A549 (cell line): ENCODE measurements around the gene SF3A2. TPM values are rescaled to one million over a fixed set of nuclear protein-coding genes. Genes with fewer than 3 reads are reported as not detected.

ENCODE experiments used
- ATAC-seq, 2 experiments: fragments of 200-7000 bp in 1 of 2; fragments of >200 bp in 1 of 2; cut with Nextera tagmentation in 1 of 2; cut with Tn5 transposase in 1 of 2; 3 replicates each; pipeline versions ENCODE4 v1.8.0 to v1.9.1; 2018 to 2020; ENCODE audit warnings: mild to moderate bottlenecking in 1 of 2, moderate library complexity in 1 of 2
- CTCF ChIA-PET: fragments of 300-600 bp; sonication (Branson Sonifier 250); formaldehyde crosslinking; extraction: SDS; loops from one replicate; lab custom pipeline; 2021; ENCODE audit warnings: antibody characterized with exemption, inconsistent platforms; lab: Yijun Ruan, JAX
- POLR2A ChIA-PET: fragments of 350-600 bp; formaldehyde crosslinking; extraction: SDS; loops from one replicate; lab custom pipeline; 2021; ENCODE audit warnings: antibody characterized with exemption, inconsistent platforms; lab: Yijun Ruan, JAX
- DNase-seq, 2 experiments: peaks; one replicate each; pipeline versions ENCODE4 v3.0.0 to v3.0.0-alpha.2; 2011 to 2016; ENCODE audit warnings: low read depth in 1 of 2, low spot score in 1 of 2
- FAIRE-seq: peaks from 2 replicates; lab custom pipeline; 2011; peaks lifted over from hg19 to GRCh38; lab: Jason Lieb, UNC
- H3K27ac ChIP-seq, 2 experiments: fragments of >200 bp; sonication (Bioruptor Twin); formaldehyde crosslinking; 3 replicates each; pipeline ENCODE4 v1.5.1; 2016 to 2017
- H3K4me1 ChIP-seq: fragments of >200 bp; sonication (Bioruptor Twin); formaldehyde crosslinking; 3 replicates; pipeline ENCODE4 v1.6.1; 2016
- H3K4me2 ChIP-seq: fragments of >200 bp; sonication (Bioruptor Twin); formaldehyde crosslinking; 3 replicates; pipeline ENCODE4 v1.6.1; 2016
- H3K4me3 ChIP-seq: fragments of >200 bp; sonication (Bioruptor Twin); formaldehyde crosslinking; 3 replicates; pipeline ENCODE4 v1.5.1; 2016
- H3K9me3 ChIP-seq: fragments of >200 bp; sonication (Bioruptor Twin); formaldehyde crosslinking; 3 replicates; pipeline ENCODE4 v1.6.1; 2016
- CBX8 ChIP-seq: fragments of 200-600 bp; sonication (generic); IDR thresholded peaks from 2 replicates; pipeline ENCODE4 v1.6.1; 2016
- E2F6 ChIP-seq: IDR thresholded peaks from 2 replicates; pipeline ENCODE4 v1.6.1; 2012; ENCODE audit warnings: low read depth, borderline replicate concordance
- EHF ChIP-seq: fragments of 250-450 bp; sonication (Bioruptor Pico); IDR thresholded peaks from 2 replicates; pipeline ENCODE4 v1.5.0; 2020; ENCODE audit warnings: mild to moderate bottlenecking
- ESRRA ChIP-seq: fragments of 150-350 bp; IDR thresholded peaks from 2 replicates; pipeline ENCODE4 v1.6.1; 2014; ENCODE audit warnings: mild to moderate bottlenecking, low read length, borderline replicate concordance
- FOSB ChIP-seq: fragments of 250-450 bp; sonication (Bioruptor Pico); IDR thresholded peaks from 2 replicates; pipeline ENCODE4 v1.5.0; 2020; ENCODE audit warnings: mild to moderate bottlenecking, moderate library complexity
- FOXS1 ChIP-seq: fragments of 250-450 bp; sonication (Bioruptor Pico); IDR thresholded peaks from 2 replicates; pipeline ENCODE4 v1.5.0; 2020; ENCODE audit warnings: mild to moderate bottlenecking, moderate library complexity
- GATA3 ChIP-seq: IDR thresholded peaks from 2 replicates; pipeline ENCODE4 v1.6.1; 2012; ENCODE audit warnings: borderline replicate concordance
- HDAC2 ChIP-seq: fragments of 200-600 bp; sonication (generic); IDR thresholded peaks from 2 replicates; pipeline ENCODE4 v1.6.1; 2016
- HES2 ChIP-seq: fragments of >200 bp; sonication (Bioruptor Twin); formaldehyde crosslinking; IDR thresholded peaks from 2 replicates; pipeline ENCODE4 v1.6.1; 2016
- HEYL ChIP-seq: fragments of 250-450 bp; sonication (Bioruptor Pico); IDR thresholded peaks from 2 replicates; pipeline ENCODE4 v1.8.0; 2021; ENCODE audit warnings: mild to moderate bottlenecking, moderate library complexity
- HOXB13 ChIP-seq: fragments of 250-450 bp; sonication (Bioruptor Pico); IDR thresholded peaks from 2 replicates; pipeline ENCODE4 v1.5.0; 2020; ENCODE audit warnings: low read depth, mild to moderate bottlenecking, moderate library complexity
- JUN ChIP-seq, 2 experiments: fragments of >200 bp; sonication (Bioruptor Twin); formaldehyde crosslinking; IDR thresholded peaks; 2 replicates in 1 of 2; 3 replicates in 1 of 2; pipeline ENCODE4 v1.6.1; 2016 to 2017
- JUNB ChIP-seq: fragments of >200 bp; sonication (Bioruptor Twin); formaldehyde crosslinking; IDR thresholded peaks from 2 replicates; pipeline ENCODE4 v1.6.1; 2016
- KDM1A ChIP-seq: fragments of 200-600 bp; sonication (generic); IDR thresholded peaks from 2 replicates; pipeline ENCODE4 v1.6.1; 2016; ENCODE audit warnings: low read depth, mild to moderate bottlenecking
- MAFK ChIP-seq: fragments of 450-650 bp; IDR thresholded peaks from 2 replicates; pipeline ENCODE4 v1.6.1; 2014; ENCODE audit not compliant: partially characterized antibody
- PHF8 ChIP-seq: fragments of 200-600 bp; sonication (generic); IDR thresholded peaks from 2 replicates; pipeline ENCODE4 v1.6.1; 2016; ENCODE audit warnings: low read depth, mild to moderate bottlenecking, antibody characterized with exemption, moderate library complexity, borderline replicate concordance
- POLR2A ChIP-seq: IDR thresholded peaks from 2 replicates; pipeline ENCODE4 v1.6.1; 2012; ENCODE audit warnings: mild to moderate bottlenecking, low read length
- POLR2AphosphoS2 ChIP-seq: conservative IDR thresholded peaks from 2 replicates; pipeline ENCODE4 v1.6.1; 2012; ENCODE audit warnings: low read length, improper control_type of control experiment, inconsistent platforms
- RAD21 ChIP-seq, 2 experiments: fragments of >200 bp in 1 of 2; sonication (Bioruptor Twin) in 1 of 2; formaldehyde crosslinking in 1 of 2; IDR thresholded peaks in 1 of 2; conservative IDR thresholded peaks in 1 of 2; 2 replicates in 1 of 2; 3 replicates in 1 of 2; pipeline ENCODE4 v1.6.1; 2012 to 2018; ENCODE audit warnings: inconsistent platforms in 1 of 2
- RARB ChIP-seq: fragments of 250-450 bp; sonication (Bioruptor Pico); IDR thresholded peaks from 2 replicates; pipeline ENCODE4 v1.8.0; 2021; ENCODE audit warnings: mild to moderate bottlenecking, moderate library complexity
- RCOR1 ChIP-seq: fragments of 150-350 bp; IDR thresholded peaks from 2 replicates; pipeline ENCODE4 v1.6.1; 2014; ENCODE audit warnings: antibody characterized with exemption, low read length, low read depth
- RNF2 ChIP-seq: fragments of 200-600 bp; sonication (generic); IDR thresholded peaks from 2 replicates; pipeline ENCODE4 v1.6.1; 2016; ENCODE audit warnings: low read depth, mild to moderate bottlenecking, antibody characterized with exemption, moderate library complexity, borderline replicate concordance
- SREBF2 ChIP-seq: fragments of 450-650 bp; IDR thresholded peaks from 2 replicates; pipeline ENCODE4 v1.6.1; 2014; ENCODE audit warnings: mild to moderate bottlenecking, moderate library complexity
- ZSCAN20 ChIP-seq: fragments of 250-450 bp; sonication (Bioruptor Pico); IDR thresholded peaks from 2 replicates; pipeline ENCODE4 v1.8.0; 2022; ENCODE audit warnings: mild to moderate bottlenecking, moderate library complexity
- WGBS: methylation state at CpG from one replicate; pipeline ENCODE4 v1.1.6; 2017; ENCODE audit errors: missing lambda C conversion rate; 5-methylcytosine and 5-hydroxymethylcytosine counted together
- polyA plus RNA-seq, 4 experiments: library from polyadenylated mRNA; depleted of rRNA in 3 of 4; stranded (reverse); fragments of >200 nt; fragmentation: RNase III in 1 of 4; extraction: RNeasy Plus Mini Kit Qiagen cat#74134 plus additional on column Dnase treatment in 1 of 4; gene quantifications; 2 replicates in 3 of 4; 3 replicates in 1 of 4; pipeline ENCODE4 v1.2.3, GENCODE V29; 2011 to 2017
- TF ChIP-seq, protein P1 (sequence below): IDR thresholded peaks from 2 replicates; pipeline ENCODE4 v1.6.1; 2012
- TF ChIP-seq, protein P2 (sequence below): fragments of 150-350 bp; IDR thresholded peaks from 2 replicates; pipeline ENCODE4 v1.6.1; 2014; ENCODE audit warnings: low read depth, mild to moderate bottlenecking, low read length
- TF ChIP-seq, protein P3 (sequence below): fragments of >200 bp; sonication (Bioruptor Twin); formaldehyde crosslinking; IDR thresholded peaks from 3 replicates; pipeline ENCODE4 v1.5.1; 2016

SF3A2 gene
- polyA plus RNA-seq, 2 of the 4 experiments (the other 2 are of a cell fraction) = 11.9 to 68.2 TPM

- Histone ChIP-seq H3K27ac (no peak overlapping the region), H3K9me3 (no peaks in the 10 kb centered on the region), H3K4me3 (no peak overlapping the region), H3K4me2 (no peak overlapping the region), H3K4me1 (no peaks in the 10 kb centered on the region)
- no peak for DNase-seq
- TF ChIP-seq ZSCAN20 (CRISPR knock-in tag) = no peak
- TF ChIP-seq, protein P1, sequence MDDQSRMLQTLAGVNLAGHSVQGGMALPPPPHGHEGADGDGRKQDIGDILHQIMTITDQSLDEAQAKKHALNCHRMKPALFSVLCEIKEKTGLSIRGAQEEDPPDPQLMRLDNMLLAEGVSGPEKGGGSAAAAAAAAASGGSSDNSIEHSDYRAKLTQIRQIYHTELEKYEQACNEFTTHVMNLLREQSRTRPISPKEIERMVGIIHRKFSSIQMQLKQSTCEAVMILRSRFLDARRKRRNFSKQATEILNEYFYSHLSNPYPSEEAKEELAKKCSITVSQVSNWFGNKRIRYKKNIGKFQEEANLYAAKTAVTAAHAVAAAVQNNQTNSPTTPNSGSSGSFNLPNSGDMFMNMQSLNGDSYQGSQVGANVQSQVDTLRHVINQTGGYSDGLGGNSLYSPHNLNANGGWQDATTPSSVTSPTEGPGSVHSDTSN = no peak
- TF ChIP-seq FOXS1 = no peak
- no peak for FAIRE-seq
- WGBS = 93% methylated on average over 23 of the region's 37 CpGs
- no peak for ATAC-seq
- POLR2A ChIA-PET = no interaction called here
- CTCF ChIA-PET = interaction anchor here (1.8 kb wide), 1 partner anchor 36 kb away, joined by 5 read pairs; no protein-coding TSS in a partner anchor
These were observed 45.7 kb upstream of the SF3A2 start for GRCh38 chr19:2190848-2191455.

DNA sequence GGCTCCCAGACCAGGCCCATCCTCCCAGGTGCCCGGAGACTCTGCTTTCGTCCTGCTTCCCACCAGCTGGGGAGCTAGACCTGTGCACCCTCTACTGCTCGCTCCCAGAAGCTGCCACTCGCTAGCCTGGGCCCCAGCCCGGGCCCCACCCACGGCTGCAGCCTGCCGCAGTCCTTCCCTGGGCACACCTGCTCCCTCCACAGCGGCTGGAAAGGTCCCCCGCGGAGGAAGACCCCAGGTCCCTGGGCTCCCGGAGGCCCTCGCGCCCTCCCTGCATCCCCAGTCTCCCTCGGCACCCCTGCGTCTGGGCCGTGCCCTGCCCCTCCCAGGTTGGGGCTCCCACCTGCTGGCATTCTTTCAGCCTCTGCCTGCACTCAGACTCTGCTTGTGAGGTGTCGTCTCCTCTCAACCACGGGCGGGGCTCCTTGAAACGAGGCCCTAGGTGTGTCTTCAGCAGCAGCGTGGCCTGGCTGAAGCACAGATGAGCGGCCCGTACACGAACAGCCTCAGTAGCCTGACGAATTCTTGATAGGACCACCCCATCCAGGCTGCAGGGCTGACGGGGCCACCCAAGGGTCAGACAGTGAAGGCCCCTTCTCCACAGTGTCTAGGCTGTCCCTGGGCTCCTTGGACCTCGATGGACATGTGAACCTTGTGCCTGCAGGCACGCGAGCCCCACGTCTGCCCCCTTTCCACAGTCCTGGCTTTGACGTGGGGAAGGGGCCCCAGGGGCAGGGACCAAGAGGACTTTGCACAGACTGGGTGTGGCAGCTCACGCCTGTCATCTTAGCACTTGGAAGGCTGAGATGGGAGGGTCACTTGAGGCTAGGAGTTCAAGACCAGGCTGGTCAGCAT, 44.9 kb upstream of the SF3A2 start:
- CTCF ChIA-PET = no interaction called here
- H3K4me2 ChIP-seq = no peak overlapping the region
- ATAC-seq (peak in 1 of 2 experiments; percentile 25; a peak in 2 of 6 replicates), FAIRE-seq (no peak)
- H3K4me3 ChIP-seq = no peak overlapping the region
- TF ChIP-seq FOSB (CRISPR knock-in tag) (no peak), E2F6 (no peak), PHF8 (no peak), ESRRA (no peak), HOXB13 (CRISPR knock-in tag) (no peak), CBX8 (no peak), KDM1A (no peak), JUNB (no peak), SREBF2 (no peak), RARB (CRISPR knock-in tag) (no peak)
- TF ChIP-seq, protein P2, sequence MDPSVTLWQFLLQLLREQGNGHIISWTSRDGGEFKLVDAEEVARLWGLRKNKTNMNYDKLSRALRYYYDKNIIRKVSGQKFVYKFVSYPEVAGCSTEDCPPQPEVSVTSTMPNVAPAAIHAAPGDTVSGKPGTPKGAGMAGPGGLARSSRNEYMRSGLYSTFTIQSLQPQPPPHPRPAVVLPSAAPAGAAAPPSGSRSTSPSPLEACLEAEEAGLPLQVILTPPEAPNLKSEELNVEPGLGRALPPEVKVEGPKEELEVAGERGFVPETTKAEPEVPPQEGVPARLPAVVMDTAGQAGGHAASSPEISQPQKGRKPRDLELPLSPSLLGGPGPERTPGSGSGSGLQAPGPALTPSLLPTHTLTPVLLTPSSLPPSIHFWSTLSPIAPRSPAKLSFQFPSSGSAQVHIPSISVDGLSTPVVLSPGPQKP = no peak
- TF ChIP-seq, all 56 proteins: peak for 0
- H3K9me3 ChIP-seq = no peaks in the 10 kb centered on the region
- 100% methylated on average over 4 of the region's 32 CpGs for WGBS
- no peaks in the 10 kb centered on the region for H3K4me1 ChIP-seq
- DNase-seq = no peak
- H3K27ac ChIP-seq = no peak overlapping the region
- POLR2A ChIA-PET = no interaction called here

DNA sequence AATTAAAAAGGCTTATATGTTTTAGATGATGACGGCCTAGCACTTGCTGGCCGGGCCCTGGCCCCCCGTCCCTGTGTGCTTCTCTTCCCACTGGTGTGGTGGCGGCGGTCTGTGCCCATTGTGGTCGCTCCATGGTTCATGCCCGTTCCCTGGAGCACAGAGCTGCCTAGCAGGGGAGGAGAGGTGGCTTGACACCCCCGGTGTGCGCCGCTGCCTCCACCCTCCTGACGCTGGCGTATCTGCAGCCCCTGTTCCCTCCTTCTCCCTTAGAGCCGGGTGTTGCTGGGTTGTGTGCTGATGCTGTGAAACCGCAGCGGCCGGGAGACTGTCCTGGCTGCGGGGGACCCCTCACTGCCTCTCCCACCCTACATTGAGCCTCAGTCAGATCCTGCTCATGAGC, 43.8 kb upstream of the SF3A2 start:
- Histone ChIP-seq H3K4me3 (no peak overlapping the region), H3K9me3 (no peaks in the 10 kb centered on the region), H3K4me1 (no peaks in the 10 kb centered on the region), H3K27ac (no peak overlapping the region), H3K4me2 (no peak overlapping the region)
- POLR2A ChIA-PET = no interaction called here
- no peak for FAIRE-seq
- CTCF ChIA-PET = interaction anchor here (0.6 kb wide), 1 partner anchor 37 kb away, joined by 3 read pairs; no protein-coding TSS in a partner anchor
- TF ChIP-seq MAFK (no peak), POLR2A (no peak), CBX8 (no peak), RAD21 (conservative IDR thresholded peaks at IDR 0.05 in 1 of 2, IDR thresholded peaks at IDR 0.05 in 1 of 2) (no peak), PHF8 (no peak), JUN (IDR thresholded peaks at IDR 0.05) (no peak), HEYL (CRISPR knock-in tag) (no peak), HES2 (no peak), HDAC2 (no peak), GATA3 (no peak), HOXB13 (CRISPR knock-in tag) (no peak), EHF (CRISPR knock-in tag) (no peak), RCOR1 (no peak), RNF2 (no peak), ESRRA (no peak), POLR2AphosphoS2 (no peak)
- TF ChIP-seq, protein P3, sequence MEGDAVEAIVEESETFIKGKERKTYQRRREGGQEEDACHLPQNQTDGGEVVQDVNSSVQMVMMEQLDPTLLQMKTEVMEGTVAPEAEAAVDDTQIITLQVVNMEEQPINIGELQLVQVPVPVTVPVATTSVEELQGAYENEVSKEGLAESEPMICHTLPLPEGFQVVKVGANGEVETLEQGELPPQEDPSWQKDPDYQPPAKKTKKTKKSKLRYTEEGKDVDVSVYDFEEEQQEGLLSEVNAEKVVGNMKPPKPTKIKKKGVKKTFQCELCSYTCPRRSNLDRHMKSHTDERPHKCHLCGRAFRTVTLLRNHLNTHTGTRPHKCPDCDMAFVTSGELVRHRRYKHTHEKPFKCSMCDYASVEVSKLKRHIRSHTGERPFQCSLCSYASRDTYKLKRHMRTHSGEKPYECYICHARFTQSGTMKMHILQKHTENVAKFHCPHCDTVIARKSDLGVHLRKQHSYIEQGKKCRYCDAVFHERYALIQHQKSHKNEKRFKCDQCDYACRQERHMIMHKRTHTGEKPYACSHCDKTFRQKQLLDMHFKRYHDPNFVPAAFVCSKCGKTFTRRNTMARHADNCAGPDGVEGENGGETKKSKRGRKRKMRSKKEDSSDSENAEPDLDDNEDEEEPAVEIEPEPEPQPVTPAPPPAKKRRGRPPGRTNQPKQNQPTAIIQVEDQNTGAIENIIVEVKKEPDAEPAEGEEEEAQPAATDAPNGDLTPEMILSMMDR = no peak
- WGBS = 97% methylated on average over 16 of the region's 17 CpGs
- ATAC-seq = no peak
- DNase-seq = no peak
